Upper lobe of right lung (tissue), 1 donor: Measurements from ENCODE around the gene PKD1. TPM values are rescaled to one million over a fixed set of nuclear protein-coding genes. Genes with fewer than 3 reads are reported as not detected.
"Not testable (repeated sequence)": the region's sequence is repeated elsewhere in the genome, so short reads cannot be mapped to it uniquely, and the experiment has no call there.

Experiments used
- ATAC-seq: fragments of 200-7000 bp; cut with Tn5 transposase; one replicate; pipeline ENCODE4 v1.9.1; 2020; ENCODE audit warnings: mild to moderate bottlenecking, moderate library complexity
- DNase-seq: peaks from one replicate; pipeline ENCODE4 v3.0.0-alpha.2; 2020
- H3K27ac ChIP-seq: fragments of 200-600 bp; one replicate; pipeline ENCODE4 v1.8.0; 2022
- H3K27me3 ChIP-seq: fragments of 200-600 bp; one replicate; pipeline ENCODE4 v1.8.0; 2022; ENCODE audit warnings: mild to moderate bottlenecking
- H3K36me3 ChIP-seq: fragments of 200-600 bp; one replicate; pipeline ENCODE4 v1.8.0; 2022
- H3K4me1 ChIP-seq: fragments of 200-600 bp; one replicate; pipeline ENCODE4 v1.8.0; 2022
- H3K4me3 ChIP-seq: fragments of 200-600 bp; one replicate; pipeline ENCODE4 v1.8.0; 2022; ENCODE audit warnings: mild to moderate bottlenecking
- H3K9me3 ChIP-seq: fragments of 200-600 bp; one replicate; pipeline ENCODE4 v1.8.0; 2022
- CTCF ChIP-seq: fragments of 200-600 bp; IDR thresholded peaks from one replicate; pipeline ENCODE4 v1.8.0; 2022; ENCODE audit warnings: antibody characterized with exemption
- intact Hi-C: fragments of 100-400 bp; cut with DNase I; formaldehyde crosslinking; loops from one replicate; pipeline ENCODE4 v1.11.0; 2022
- total RNA-seq: library from RNA; stranded (reverse); fragmentation: NEBNext Ultra II Directional; extraction: Animal tissue kit (Norgen Biotek cat#: 25700); gene quantifications from one replicate; pipeline ENCODE4 v1.2.1, GENCODE V29; 2021
- donor health status: DM: no; HTN: yes; CAD: no; lungs with severe emphysema.

Gene PKD1
- total RNA-seq, 1 donor from 2014 or later, result 84.8 TPM

GRCh38 chr16:2123706-2124376, 11.9 kb downstream of the PKD1 start:
- Histone ChIP-seq H3K4me1 (peaks cover 35% of the 10 kb centered on the region), H3K27ac (peak overlapping the region; percentile 81)
- H3K4me3 ChIP-seq, DNase-seq, intact Hi-C loops, H3K27me3 ChIP-seq, H3K9me3 ChIP-seq, H3K36me3 ChIP-seq: not testable (repeated sequence)
- peak; percentile 0 for ATAC-seq

DNA sequence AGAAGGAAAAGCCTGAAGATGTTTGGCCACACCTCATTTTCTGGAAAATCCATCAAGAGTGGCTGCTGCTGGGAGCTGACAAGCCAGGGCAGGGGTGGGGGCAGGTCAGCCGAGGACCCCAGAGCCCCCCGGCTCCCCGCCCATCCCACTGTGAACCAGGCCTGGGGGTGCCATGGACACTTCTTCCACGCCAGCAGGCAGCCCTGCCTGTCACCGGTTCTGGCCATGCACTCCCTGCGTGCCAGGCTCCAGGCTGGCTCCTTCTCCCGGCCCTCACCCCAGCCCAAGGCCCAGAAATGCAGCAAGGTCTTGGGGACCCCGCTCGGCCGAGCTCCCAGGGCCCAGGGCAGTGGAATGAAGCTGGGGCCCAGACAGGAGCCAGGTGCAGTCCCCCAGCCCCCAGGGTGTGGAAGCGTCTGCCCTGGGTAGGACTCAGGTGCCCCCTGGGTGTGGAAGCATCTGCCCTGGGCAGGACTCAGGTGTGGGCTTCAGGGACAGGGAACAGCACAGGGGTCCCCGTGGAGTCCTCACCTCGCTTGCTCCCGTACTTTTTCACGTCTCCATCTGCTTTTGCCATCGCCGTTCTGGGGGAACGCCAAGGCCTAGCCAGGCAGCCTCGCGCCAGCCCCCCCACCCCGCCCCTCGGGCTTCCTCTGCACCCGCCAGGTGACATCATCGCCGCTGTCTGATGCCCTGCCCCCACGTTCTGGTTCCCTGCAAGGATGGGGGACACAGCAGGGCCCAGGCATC, 12.6 kb downstream of the PKD1 start:
- ATAC-seq, H3K36me3 ChIP-seq, H3K9me3 ChIP-seq, DNase-seq, H3K4me3 ChIP-seq, H3K27ac ChIP-seq, H3K27me3 ChIP-seq, intact Hi-C loops: not testable (repeated sequence)
- H3K4me1 ChIP-seq, result peaks cover 30% of the 10 kb centered on the region

GRCh38 chr16:2122429-2122828, 13.3 kb downstream of the PKD1 start:
- Histone ChIP-seq H3K27ac (no peak overlapping the region), H3K27me3 (no peaks in the 10 kb centered on the region), H3K4me3 (no peak overlapping the region), H3K9me3 (no peaks in the 10 kb centered on the region), H3K36me3 (no peaks in the 10 kb centered on the region), H3K4me1 (peaks cover 30% of the 10 kb centered on the region)
- intact Hi-C loops, result no loop called here
- no peak for DNase-seq
- ATAC-seq, result no peak
- TF ChIP-seq CTCF, result no peak

DNA sequence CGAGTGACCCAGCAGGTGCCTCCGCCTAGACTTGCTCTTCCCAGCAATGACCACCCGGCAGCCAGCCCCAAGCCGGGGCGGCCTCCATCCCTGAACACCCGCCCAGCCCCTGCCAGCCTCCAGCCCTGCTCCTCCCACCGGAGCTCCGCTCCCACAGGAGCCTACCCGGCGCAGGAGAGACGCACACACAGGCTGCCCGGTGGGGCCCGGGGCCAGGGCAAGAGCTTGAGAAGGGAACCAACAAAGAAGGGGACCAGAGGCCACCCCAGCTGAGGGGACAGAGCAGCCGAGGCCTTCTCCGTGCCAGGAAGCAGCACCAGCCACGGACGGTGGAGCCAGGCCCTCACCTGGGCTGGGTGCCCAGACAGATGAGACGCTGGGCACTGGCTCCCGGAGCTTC, 13.8 kb downstream of the PKD1 start:
- no peaks in the 10 kb centered on the region for H3K27me3 ChIP-seq
- H3K9me3 ChIP-seq, result no peaks in the 10 kb centered on the region
- H3K36me3 ChIP-seq, result no peaks in the 10 kb centered on the region
- no peak overlapping the region for H3K27ac ChIP-seq
- intact Hi-C loops, result no loop called here
- no peak for DNase-seq
- ATAC-seq, result no peak
- no peak for TF ChIP-seq CTCF
- H3K4me1 ChIP-seq, result peaks cover 25% of the 10 kb centered on the region
- no peak overlapping the region for H3K4me3 ChIP-seq

DNA sequence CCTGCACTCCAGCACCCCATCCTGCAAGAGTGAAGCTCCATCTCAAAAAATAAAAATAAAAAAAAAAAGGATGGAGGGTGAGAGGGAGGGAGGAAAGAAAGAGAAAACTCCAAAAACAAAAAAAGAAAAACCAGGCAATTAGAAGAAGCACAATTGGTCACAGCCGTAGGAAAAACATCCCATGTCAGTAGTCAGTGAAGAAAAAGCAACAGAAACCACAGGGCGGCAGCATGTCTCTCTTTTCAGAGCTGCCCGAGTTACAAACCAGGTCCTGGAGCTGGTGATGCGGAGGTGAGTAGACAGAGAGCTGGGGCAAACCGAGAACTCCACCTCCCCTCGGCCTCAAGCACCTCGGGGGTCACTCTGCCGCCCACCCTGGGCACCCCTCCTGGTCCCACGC, 14.4 kb downstream of the PKD1 start:
- TF ChIP-seq CTCF, result peak; percentile 14
- H3K36me3 ChIP-seq, H3K27ac ChIP-seq, H3K9me3 ChIP-seq, H3K27me3 ChIP-seq, H3K4me3 ChIP-seq, DNase-seq, ATAC-seq, intact Hi-C loops: not testable (repeated sequence)
- H3K4me1 ChIP-seq, result peaks cover 19% of the 10 kb centered on the region

GRCh38 chr16:2117960-2118722, 17.6 kb downstream of the PKD1 start:
- intact Hi-C loops, H3K27me3 ChIP-seq, ATAC-seq, H3K4me3 ChIP-seq, H3K27ac ChIP-seq, H3K4me1 ChIP-seq, H3K36me3 ChIP-seq, DNase-seq, H3K9me3 ChIP-seq: not testable (repeated sequence)

GRCh38 chr16:2117341-2117740, 18.4 kb downstream of the PKD1 start:
- H3K27me3 ChIP-seq, H3K4me1 ChIP-seq, intact Hi-C loops, ATAC-seq, DNase-seq, H3K9me3 ChIP-seq, H3K27ac ChIP-seq, H3K4me3 ChIP-seq: not testable (repeated sequence)
- H3K36me3 ChIP-seq, result peaks cover 14% of the 10 kb centered on the region

DNA sequence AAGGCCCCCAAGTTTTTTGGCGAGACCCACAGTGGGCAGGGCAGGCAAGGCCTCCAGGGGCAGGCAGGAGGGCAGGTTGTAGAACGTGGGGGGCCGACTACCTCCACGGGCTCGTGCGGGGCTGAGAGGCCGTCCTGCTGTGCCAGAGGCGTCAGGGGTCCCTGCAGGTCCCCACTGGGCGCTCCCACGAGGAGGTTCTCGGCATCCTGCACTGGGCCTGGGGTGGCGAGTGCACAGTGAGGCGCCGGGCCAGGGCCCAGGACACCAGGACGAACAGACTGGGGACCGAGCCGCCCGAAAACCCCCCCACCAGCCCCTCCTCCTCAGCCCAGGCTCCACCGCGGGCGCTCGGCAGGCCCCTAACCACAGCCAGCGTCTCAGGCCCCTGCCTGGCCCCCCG, 19.3 kb downstream of the PKD1 start:
- H3K27ac ChIP-seq, DNase-seq, ATAC-seq: not testable (repeated sequence)

More for the DNA sequence above, 19.3 kb downstream of the PKD1 start:
- H3K36me3 ChIP-seq, result peaks cover 19% of the 10 kb centered on the region
- H3K27me3 ChIP-seq, H3K9me3 ChIP-seq, H3K4me3 ChIP-seq, intact Hi-C loops, H3K4me1 ChIP-seq: not testable (repeated sequence)
